SK-N-DZ (cell line): ENCODE results near the gene APBB1.

Source experiments
- DNase-seq: peaks from one replicate; pipeline ENCODE4 v3.0.0-alpha.2; 2015; ENCODE audit warnings: low spot score

The APBB1 gene

DNA sequence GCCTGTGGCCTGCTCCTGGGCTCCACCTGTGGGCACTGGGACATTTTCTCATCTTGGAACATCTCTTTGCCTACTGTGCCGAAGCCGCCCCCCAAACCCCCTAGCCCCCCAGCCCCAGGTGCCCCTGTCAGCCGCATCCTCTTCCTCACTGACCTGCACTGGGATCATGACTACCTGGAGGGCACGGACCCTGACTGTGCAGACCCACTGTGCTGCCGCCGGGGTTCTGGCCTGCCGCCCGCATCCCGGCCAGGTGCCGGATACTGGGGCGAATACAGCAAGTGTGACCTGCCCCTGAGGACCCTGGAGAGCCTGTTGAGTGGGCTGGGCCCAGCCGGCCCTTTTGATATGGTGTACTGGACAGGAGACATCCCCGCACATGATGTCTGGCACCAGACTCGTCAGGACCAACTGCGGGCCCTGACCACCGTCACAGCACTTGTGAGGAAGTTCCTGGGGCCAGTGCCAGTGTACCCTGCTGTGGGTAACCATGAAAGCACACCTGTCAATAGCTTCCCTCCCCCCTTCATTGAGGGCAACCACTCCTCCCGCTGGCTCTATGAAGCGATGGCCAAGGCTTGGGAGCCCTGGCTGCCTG, 27.3 kb downstream of the APBB1 start:
- no peak for DNase-seq

DNA sequence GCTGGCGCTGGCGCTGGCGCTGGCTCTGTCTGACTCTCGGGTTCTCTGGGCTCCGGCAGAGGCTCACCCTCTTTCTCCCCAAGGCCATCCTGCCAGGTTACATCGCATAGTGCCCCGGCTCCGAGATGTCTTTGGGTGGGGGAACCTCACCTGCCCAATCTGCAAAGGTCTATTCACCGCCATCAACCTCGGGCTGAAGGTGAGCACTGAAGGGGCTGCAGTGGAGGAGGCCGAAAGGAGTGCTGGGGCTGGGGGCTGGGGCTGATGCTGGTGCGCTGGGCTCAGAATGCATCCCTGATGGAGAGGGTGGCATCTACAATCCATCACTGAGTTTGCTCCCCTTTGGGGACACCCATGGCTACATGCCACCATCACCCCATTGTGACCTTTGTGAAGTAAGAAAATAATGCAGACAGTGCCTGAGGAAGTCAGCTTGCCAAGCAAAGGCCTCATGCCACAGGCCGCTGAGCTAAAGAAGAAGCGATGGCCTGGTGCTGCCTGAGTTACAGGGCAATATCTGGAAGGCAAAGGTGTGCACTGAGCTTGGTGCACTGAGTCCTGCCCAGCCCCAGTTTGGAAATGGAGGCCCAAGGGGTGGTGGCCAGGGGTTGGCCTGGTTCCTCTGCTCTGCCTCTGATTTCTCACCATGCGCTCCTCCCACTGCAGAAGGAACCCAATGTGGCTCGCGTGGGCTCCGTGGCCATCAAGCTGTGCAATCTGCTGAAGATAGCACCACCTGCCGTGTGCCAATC, 28.0 kb downstream of the APBB1 start:
- DNase-seq = no peak

DNA sequence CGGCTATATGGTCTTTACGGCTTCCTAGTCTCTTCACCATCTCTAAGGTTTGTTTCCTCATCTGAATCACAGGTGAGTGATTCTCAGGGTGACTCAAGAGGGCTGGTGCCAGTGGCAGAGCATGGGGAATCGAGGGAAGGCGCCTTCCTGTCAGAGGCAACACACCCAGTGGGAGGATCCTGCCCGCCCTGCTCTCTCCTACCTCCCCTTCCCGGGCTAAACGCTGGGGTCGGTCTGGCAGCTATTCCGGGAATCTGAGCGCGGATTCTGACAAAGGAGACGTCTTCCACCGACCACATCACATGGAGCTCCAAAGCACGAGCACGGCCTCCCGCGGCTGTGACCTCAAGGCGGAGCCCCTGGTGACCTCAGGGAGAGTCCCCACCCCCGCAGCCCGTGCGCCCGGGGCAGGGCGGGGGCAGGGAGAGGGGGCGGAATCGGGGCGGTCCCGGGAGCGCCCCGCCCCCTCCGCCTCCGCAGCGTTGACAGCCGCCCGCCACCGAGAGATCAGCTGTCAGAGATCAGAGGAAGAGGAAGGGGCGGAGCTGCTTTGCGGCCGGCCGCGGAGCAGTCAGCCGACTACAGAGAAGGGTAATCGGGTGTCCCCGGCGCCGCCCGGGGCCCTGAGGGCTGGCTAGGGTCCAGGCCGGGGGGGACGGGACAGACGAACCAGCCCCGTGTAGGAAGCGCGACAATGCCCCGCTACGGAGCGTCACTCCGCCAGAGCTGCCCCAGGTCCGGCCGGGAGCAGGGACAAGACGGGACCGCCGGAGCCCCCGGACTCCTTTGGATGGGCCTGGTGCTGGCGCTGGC, 28.8 kb downstream of the APBB1 start, which contains the start of gene SMPD1:
SMPD1 (plus strand) TSS at position 570 of the 813 bp plus-strand sequence; CDS start at position 695, 125 bp downstream.
- peak; percentile 92 for DNase-seq

DNA sequence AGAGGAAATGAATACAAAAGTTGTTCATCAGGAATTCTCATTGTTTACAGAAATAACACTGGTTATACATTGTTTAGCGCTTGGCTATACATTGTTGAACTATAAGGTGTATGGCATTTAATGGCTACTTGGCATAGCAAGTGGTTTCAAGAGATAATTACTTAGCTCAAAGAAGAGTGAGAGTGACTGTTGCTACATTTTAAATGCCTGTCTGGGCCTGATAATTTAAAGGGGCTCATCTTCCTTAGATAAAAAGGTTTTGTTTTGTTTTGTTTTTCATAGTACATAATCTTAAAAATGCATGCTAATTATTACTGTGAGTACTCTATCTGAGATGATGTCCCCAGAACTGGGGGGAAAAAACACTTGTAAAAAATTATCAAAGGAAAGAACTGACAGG, 30.1 kb downstream of the APBB1 start:
- DNase-seq = no peak

DNA sequence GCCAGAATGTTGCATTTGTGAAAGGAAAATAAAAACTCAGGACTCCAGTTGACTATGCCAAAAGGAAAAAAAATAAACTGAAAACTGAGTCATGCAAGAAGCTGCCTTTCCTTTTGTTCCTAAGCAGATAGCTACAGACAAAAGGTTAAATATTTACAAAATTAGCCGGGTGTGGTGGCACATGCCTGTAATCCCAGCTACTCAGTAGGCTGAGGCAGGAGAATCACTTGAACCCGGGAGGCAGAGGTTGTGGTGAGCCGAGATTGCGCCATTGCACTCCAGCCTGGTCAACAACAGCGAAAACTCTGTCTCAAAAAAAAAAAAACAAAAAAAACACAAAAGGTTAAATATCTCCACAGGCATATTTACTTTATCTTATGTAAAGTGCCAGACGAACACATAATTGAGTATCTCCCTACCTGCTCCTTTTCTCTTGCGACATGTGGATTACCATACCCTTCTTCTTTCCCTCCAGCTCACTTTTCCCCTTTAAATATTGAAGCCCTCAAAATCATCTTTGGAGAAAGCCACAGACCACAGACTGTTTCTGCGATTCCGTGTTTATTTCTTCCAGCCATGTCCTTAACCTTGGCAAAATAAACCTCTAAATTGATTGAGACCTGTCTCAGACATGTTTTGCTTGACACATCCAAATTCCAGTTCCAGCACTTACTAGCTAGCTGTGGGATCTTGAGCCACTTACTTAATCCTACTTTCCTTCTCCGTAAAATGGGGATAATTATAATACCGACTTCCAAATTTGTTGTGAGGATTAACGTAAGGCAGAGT, 30.9 kb downstream of the APBB1 start:
- DNase-seq = no peak

DNA sequence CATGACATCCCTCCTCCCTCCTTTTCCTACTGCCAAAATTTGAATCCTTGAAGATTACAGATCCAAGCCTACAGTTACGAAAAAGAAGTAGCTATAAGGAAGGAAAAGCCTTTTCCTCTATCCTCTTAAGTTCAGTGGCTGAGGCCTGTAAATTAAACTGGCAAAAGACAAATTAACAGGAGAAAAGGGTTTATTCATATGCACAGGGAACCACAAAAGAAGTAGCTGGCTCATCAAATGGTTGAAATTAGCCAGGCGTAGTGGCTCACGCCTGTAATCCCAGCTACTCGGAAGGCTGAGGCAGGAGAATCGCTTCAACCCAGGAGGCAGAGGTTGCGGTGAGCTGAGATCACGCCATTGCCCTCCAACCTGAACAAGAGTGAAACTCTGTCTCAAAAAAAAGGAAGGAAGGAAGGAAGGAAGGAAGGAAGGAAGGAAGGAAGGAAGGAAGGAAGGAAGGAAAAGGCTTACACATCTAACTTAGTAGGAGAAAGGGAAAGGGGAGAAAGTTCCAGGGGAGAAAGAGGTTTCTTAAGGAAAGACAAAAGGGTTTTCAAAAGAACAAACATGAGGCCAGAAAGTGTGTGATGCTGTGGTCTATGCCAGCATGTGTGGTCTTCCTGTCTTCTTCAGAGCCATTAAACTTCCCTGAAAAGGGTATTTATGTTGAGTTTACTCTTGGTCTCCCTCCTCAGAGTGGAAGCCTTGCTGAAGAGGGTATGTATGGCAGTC, 33.7 kb downstream of the APBB1 start:
- no peak for DNase-seq

DNA sequence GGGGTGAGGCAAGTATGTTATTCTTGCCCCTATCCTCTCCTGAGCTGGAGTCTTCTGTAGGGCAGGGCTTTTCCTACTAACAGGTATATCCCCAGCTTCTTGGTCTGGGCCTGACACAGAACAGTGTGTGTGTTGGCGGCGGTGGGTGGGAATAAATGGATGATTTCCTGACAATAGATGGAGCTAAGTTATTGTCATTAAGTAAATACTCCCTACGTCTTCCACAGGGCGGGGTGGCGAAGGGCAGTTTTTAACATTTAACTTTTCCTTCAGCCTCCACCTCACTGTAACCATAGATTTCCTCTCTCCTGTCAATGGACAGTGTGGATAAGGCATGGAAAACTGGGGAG, 40.3 kb downstream of the APBB1 start:
- DNase-seq = no peak

DNA sequence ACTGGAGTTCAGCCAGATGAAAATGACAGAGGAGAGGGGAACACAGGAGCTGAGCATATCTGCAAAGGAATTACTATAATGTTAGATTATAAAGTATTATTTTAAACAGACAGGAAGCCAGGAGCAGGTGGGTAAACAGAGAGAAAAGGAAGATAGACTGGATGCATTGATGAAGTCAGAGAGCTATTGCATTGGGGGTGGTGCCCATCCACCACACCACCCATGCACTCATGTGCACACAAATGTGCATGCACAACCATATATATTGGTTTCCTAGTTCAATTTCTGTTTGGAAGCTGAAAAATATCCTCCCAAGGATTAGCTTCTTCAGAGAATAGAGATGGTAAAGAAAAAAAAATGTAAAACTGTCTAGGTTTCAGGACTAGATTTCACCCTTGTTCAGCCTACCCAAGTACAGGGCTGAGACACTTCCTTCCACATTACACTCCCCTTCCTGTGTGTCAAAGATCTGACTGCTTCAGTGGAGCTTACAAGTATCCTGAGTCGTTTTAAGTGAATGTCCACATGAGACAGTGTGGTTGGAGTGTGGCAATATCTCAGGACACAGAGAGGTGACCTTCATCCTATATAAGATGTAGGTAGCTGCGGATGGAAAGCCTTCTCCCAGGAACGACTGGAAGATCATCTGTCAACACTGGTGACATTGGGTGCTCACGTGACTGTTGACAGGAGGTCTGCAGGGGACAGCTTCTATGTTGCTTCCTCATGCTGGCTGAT, 40.8 kb downstream of the APBB1 start:
- DNase-seq = no peak

DNA sequence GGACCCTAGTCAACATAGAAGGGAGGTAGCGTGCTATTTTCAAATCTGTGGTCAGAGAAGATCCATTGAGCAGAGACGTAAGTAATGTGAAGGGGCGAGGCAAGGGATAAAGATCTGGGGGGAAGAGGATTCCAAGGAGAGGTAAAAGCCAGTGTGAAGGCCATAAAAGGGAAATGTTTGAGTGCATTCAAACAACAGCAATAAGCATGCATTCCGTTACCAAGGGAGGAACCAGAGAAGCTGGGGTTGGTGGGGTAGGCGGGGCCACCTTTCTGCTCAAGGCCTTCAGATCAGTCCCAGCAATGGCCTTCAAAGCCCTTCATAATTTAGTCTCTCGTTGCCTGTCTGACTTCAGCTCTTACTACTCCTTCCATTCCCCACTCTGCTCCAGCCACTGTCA, 47.1 kb downstream of the APBB1 start:
- no peak for DNase-seq

DNA sequence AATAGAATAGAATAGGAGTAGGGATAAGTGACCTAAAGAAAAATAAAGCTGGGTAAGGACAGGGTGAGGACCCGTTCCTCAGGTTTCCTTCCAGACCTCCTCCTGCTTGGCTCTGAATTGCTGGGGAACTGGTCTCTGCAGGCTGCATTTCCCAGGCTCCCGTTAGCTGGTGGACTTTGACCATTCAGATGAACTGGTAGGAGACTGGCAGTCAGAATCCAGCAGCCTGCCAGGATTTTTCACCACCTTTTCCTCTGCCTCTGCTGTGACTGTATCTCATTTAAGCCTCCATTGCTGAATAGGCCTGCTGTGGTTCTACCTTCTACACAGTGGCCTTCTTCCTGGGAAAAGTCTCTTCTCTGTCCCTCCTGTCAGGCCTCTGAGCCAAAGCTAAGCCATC, 53.2 kb downstream of the APBB1 start:
- DNase-seq = no peak

DNA sequence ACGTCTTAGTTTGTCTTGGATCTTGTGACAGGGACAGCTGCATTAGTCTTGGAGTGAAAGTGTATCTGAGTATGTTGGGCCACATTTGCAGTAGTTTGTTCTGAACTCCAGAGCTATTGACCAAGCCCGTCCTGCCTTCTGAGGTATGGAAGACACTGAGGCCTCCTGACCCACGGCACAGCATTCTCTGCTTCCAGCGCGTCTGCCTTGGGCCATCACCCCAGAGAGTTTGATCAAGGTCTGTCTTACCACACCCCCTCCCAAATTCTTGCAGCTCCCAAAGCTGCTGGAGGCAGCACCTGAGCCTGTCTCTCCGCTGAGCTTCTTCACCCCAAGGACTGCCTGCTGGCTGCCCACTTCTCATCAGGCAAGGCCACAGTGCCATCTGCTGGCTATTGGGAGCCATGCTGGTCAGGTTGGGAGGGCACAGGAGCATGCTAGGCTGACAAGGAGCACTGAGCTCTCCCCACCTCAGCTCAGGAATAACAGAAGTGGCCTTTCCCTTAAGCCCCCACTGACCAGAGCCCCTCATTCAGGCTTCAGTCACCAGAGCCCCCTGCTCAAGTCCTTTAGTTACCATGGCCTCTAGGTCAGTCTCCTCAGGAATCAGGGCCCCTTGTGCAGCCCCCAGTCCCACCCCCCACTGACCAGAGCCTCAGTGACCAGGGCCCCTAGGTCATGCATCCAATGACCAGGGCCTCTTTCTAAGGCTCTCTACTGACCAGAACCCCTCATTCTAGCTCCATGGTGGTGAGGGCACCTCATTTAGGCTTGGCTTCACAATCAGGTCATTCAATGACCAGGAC, 55.8 kb downstream of the APBB1 start:
- peak; percentile 78 for DNase-seq

DNA sequence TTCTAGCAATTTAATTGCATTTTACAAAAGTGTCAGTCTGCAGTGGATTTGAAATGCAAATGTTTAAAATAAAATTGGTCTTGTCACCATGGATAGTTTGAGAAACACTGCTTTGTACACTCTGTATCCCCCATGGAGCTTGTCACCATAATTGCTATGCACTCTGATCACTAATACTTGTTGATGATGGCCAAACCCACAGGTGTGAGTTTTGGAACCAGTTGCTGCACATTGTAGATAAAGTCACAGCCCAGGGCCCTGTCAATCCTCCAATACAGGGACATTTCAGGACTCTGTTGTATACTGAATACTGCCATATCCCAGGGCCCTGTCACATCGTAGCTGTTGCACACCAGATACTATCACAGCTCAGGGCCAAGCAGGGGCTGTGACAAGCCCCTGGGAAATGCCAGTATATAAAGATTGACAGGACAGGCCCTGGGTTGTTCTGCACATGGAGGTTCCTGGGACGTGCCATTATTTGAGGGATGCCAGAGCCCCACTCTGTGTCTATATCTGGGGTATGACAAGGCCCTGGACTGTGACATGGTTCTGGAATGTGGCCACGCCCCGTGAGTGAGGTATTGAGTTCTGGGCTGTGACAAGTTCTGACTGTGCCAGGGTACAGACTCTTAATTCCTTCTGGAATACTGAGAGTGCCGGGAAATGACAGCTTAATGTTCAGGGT, 56.6 kb downstream of the APBB1 start:
- DNase-seq = no peak

DNA sequence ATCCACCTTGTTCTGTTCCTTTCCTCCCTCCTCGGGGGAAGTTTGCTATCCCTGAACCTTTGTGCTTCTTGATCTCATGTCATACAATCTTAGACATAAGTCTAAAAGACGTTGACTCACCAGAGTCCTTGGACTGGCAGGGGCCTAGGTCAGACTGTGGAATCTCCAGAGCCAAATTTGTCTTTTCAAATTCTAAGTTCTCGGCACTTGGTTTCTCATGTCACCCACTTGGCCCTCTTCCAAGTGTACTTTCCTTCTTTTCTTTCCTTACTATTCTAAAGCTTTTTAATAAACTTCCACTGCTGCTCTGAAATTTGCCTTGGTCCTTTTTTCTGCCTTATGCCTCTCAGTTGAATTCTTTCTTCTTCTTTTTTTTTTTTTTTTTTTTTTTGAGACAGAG, 58.7 kb downstream of the APBB1 start:
- no peak for DNase-seq

DNA sequence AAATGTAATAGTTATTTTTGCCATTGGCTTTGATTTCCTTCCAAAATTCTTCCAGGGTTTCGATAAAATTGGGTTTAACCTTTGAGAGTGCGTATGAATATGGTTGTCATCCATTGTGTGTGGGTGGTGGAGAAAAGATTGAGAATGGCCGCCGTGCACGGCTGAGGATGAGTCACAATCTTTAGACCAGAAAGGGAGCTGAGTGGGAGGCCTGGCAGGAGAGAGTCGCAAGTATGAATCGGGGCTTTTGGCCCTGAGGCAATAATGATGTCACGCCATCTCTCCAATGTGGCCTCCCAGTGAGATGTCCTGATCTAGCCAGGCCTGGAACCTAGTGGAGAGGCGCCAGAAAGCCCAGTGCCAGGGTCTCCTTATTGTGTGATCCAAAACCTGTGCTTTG, 61.7 kb downstream of the APBB1 start:
- no peak for DNase-seq

DNA sequence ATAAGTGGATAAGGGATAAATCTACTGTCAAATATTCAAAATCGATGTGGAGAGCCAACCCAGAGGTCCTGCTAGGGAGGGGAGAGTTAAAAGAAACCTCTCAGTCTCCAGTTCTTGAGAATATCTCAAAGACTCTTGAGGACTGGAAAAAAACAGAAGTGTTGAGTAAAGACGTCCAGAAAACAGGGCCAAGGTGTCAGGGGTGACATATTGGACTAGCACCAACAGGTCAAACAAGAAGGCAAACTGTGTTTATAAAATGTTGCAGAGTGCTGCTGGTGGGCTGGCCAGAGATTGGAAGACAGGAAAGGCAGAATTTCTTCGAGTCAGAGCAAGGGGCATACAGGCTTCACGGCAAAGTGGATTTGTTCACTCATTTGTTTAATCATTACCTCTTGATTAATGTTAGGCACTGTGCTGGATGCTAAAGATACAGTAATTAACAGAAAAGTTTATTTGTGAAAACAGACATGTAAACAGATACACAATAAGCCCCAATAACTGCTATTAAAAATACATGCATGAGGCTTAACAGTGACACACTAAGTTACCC, 62.3 kb downstream of the APBB1 start:
- DNase-seq = no peak

DNA sequence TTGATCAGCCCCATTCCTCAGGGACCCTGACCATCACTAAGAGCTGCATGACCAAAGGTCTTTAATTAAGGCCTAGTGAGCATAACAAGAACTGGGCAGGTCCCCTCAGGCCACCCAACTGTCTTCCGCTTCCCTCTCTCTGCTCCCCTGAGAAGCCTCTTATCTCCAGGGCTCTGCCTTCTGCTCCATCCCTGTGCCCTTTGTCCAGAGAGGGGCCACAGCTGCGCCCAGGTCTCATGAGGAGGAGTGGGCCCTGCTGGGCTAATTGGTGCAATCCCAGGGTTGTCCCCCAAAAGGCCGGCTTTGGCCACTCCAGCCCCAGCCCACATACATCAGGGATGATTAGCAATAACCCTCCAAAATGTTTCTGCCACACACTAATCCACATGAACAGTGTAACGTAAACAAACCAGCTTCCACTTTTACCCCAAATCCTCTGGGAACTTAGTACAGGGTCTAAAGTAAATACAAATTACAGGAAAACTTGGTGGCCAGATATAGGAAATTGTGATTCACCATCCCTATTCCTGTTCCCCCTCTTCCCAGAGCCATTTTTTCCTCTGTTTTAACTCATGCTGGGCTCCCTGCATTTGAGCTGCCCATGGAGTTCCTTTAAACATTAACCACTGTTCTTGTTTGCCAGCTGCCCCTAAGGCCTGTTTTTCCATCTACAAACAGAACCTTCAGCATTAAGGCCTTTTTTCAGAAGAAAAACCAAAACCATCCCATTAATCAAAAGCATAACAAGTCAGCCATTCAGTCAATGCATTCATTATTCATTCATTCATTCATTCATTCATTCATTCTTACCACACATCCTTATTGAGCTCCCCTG, 64.0 kb downstream of the APBB1 start:
- DNase-seq = no peak

DNA sequence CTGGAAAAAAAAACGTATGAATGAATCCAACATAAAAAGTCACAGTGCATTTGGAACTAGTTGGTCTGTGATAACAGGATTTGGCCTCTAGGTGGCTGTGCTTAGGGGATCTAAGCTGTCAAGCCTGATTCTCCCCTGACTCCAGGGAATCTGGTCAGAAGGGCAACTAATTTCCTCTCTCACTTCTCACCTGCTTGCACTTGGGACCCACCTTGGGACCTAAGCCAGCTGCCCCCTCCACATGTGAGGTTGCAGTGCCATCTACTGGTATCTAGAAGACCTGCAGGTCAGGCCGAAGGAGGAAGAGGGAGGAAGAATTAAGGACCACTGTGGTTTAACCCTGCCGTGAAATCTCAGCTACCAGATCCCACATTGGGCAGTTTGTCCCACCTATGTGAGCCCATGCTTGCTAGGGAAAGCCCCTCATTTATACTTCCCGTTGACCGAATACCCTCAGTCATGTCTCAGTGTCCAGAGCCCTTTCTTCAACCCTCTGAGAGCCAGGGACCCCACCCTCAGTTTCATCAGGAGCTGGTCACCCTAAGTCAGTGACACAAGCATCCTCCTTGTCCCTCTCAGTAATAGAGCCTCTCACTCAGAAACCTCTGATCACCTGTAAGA, 65.4 kb downstream of the APBB1 start:
- DNase-seq = peak; percentile 78
